OCI-LY7 (cell line): Measurements from ENCODE around the gene ENHO. TPM values are rescaled to one million over a fixed set of nuclear protein-coding genes. Genes with fewer than 3 reads are reported as not detected.

Experiments
- BruUV-seq: library from RNA; stranded (reverse); fragments of 400-500 nt; replicated peaks from 2 replicates; lab custom pipeline; 2021; lab: Mats Ljungman, UMichigan
- CTCF ChIA-PET: fragments of 300-600 bp; sonication (Branson Sonifier 250); formaldehyde crosslinking; loops from one replicate; lab custom pipeline; 2022; ENCODE audit warnings: antibody characterized with exemption; ENCODE audit not compliant: unreplicated experiment; lab: Charles Lee
- POLR2A ChIA-PET: fragments of 300-600 bp; sonication (Branson Sonifier 250); formaldehyde crosslinking; loops from one replicate; lab custom pipeline; 2022; ENCODE audit warnings: antibody characterized with exemption; lab: Charles Lee
- DNase-seq: peaks from one replicate; pipeline ENCODE4 v3.0.0-alpha.2; 2015; ENCODE audit warnings: low spot score
- H2AFZ ChIP-seq: fragments of 200-600 bp; sonication (generic), shearing (Covaris generic); 2 replicates; pipeline ENCODE4 v1.6.1; 2014; ENCODE audit warnings: mild to moderate bottlenecking, antibody characterized with exemption, low read length, moderate library complexity
- H3K27ac ChIP-seq: fragments of 200-600 bp; sonication (generic); 2 replicates; pipeline ENCODE4 v1.5.1; 2014; ENCODE audit warnings: mixed run types, low read depth, mild to moderate bottlenecking, moderate library complexity, low read length, inconsistent platforms; ENCODE audit not compliant: poor library complexity, severe bottlenecking
- H3K36me3 ChIP-seq: fragments of 200-600 bp; sonication (generic); 2 replicates; pipeline ENCODE4 v1.6.1; 2014; ENCODE audit warnings: mild to moderate bottlenecking, antibody characterized with exemption, low read length, moderate library complexity, mixed read lengths; ENCODE audit not compliant: insufficient read depth
- H3K4me1 ChIP-seq: fragments of 200-600 bp; sonication (generic); 2 replicates; pipeline ENCODE4 v1.5.1; 2014; ENCODE audit warnings: mild to moderate bottlenecking, low read length; ENCODE audit not compliant: insufficient read depth, poor library complexity, severe bottlenecking
- H3K4me2 ChIP-seq: fragments of 200-600 bp; sonication (generic); 2 replicates; pipeline ENCODE4 v1.6.1; 2014; ENCODE audit warnings: mild to moderate bottlenecking, low read length
- H3K4me3 ChIP-seq: fragments of 200-600 bp; sonication (generic); 2 replicates; pipeline ENCODE4 v1.5.1; 2014; ENCODE audit warnings: mild to moderate bottlenecking, low read depth, low read length; ENCODE audit not compliant: poor library complexity, severe bottlenecking
- H3K79me2 ChIP-seq: fragments of 200-600 bp; sonication (generic); 2 replicates; pipeline ENCODE4 v1.6.1; 2016; ENCODE audit warnings: low read depth, mild to moderate bottlenecking, low read length, moderate library complexity, mixed read lengths; ENCODE audit not compliant: insufficient read depth
- H3K9me2 ChIP-seq: fragments of 200-600 bp; sonication (generic); 2 replicates; pipeline ENCODE4 v1.6.1; 2016; ENCODE audit warnings: mild to moderate bottlenecking, low read length, mixed read lengths; ENCODE audit not compliant: insufficient read depth
- H3K9me3 ChIP-seq: fragments of 200-600 bp; sonication (generic); 2 replicates; pipeline ENCODE4 v1.6.1; 2014; ENCODE audit warnings: mild to moderate bottlenecking, mixed run types, low read length, mixed read lengths
- H4K20me1 ChIP-seq: fragments of 200-600 bp; sonication (generic); 2 replicates; pipeline ENCODE4 v1.6.1; 2014; ENCODE audit warnings: mild to moderate bottlenecking, antibody characterized with exemption, low read length, moderate library complexity, mixed read lengths; ENCODE audit not compliant: insufficient read depth
- EZH2phosphoT487 ChIP-seq: fragments of 200-600 bp; sonication (generic); IDR thresholded peaks from 2 replicates; pipeline ENCODE4 v1.6.1; 2018; ENCODE audit warnings: low read depth, borderline replicate concordance, mild to moderate bottlenecking, mixed run types, antibody characterized with exemption, low read length, moderate library complexity, mixed read lengths
- intact Hi-C: fragments of 100-400 bp; cut with micrococcal nuclease; formaldehyde crosslinking; loops from one replicate; pipeline ENCODE4 v1.10.0; 2022; ENCODE audit not compliant: unreplicated experiment
- total RNA-seq, 2 experiments: library from RNA; depleted of rRNA in 1 of 2; stranded (reverse); fragments of >200 nt in 1 of 2; shearing (Covaris generic) in 1 of 2; gene quantifications; 2 replicates each; pipeline ENCODE4 v1.2.3, GENCODE V29; 2014 to 2022
- TF ChIP-seq, protein P1 (sequence below): fragments of 200-600 bp; sonication (generic); conservative IDR thresholded peaks from 2 replicates; pipeline ENCODE4 v1.5.1; 2014; ENCODE audit warnings: mild to moderate bottlenecking, antibody characterized with exemption, low read length, moderate library complexity, mixed read lengths

The ENHO gene
- total RNA-seq, 2 experiments from 2014 or later, result 0.91 TPM; not detected in 1

DNA sequence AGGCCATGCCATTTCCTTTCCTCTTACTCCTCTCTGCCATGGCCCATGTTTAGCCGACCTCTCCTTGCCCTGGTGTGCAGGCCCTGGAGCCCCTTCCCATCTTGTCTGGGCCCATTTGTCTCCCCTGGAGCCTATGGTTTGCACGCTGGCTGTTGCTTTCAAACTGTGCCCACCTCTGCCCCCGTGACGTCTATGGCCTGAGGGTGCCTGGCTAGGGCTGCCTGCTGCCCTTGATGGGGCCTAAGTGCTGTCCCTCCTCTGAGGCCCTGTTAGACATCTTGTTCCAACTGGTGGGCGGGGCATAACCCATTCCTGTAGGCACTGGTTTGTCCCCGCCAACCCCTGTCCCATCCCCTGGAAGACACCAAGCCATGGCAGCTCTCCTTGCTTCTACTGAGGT, 22.7 kb upstream of the ENHO start:
- Histone ChIP-seq H3K4me3 (no peak overlapping the region), H3K27ac (no peak overlapping the region), H3K9me2 (no peaks in the 10 kb centered on the region), H3K79me2 (no peaks in the 10 kb centered on the region), H3K4me2 (no peak overlapping the region), H3K9me3 (no peaks in the 10 kb centered on the region), H4K20me1 (no peaks in the 10 kb centered on the region), H3K36me3 (no peaks in the 10 kb centered on the region), H2AFZ (no peak overlapping the region), H3K4me1 (no peaks in the 10 kb centered on the region)
- intact Hi-C loops, result loop anchor here (5.0 kb wide), 1 partner anchor 138 kb away; no protein-coding TSS in a partner anchor
- BruUV-seq, result no TSS peak
- no peak for TF ChIP-seq EZH2phosphoT487
- TF ChIP-seq, protein P1, sequence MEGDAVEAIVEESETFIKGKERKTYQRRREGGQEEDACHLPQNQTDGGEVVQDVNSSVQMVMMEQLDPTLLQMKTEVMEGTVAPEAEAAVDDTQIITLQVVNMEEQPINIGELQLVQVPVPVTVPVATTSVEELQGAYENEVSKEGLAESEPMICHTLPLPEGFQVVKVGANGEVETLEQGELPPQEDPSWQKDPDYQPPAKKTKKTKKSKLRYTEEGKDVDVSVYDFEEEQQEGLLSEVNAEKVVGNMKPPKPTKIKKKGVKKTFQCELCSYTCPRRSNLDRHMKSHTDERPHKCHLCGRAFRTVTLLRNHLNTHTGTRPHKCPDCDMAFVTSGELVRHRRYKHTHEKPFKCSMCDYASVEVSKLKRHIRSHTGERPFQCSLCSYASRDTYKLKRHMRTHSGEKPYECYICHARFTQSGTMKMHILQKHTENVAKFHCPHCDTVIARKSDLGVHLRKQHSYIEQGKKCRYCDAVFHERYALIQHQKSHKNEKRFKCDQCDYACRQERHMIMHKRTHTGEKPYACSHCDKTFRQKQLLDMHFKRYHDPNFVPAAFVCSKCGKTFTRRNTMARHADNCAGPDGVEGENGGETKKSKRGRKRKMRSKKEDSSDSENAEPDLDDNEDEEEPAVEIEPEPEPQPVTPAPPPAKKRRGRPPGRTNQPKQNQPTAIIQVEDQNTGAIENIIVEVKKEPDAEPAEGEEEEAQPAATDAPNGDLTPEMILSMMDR, result no peak
- ChIA-PET CTCF (no interaction called here), POLR2A (no interaction called here)
- DNase-seq, result no peak

DNA sequence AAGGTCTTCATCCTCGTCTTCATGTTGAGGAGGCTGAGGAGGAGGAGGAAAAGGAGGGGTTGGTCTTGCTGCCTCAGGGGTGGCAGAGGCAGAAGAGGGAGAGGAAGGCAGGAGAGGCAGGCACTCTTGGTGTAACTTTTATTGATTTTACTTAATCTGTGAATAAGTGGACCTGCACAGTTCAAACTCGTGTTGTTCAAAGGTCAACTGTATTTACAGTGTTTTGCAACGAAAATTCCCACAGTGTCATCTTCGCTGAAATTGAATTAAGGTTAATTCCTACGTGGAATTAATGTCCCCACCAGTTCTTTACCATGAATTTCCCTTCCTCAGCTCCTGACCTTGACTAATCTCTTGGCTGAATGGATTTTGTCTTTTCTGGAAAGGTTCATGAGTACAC, 21.2 kb upstream of the ENHO start:
- ChIA-PET CTCF (no interaction called here), POLR2A (interaction anchor here (0.6 to 0.7 kb wide), 2 partner anchors 241 to 414 kb away, joined by 3 to 5 read pairs; no protein-coding TSS in a partner anchor)
- intact Hi-C loops, result no loop called here
- Histone ChIP-seq H3K9me2 (no peaks in the 10 kb centered on the region), H3K4me2 (no peak overlapping the region), H3K9me3 (no peaks in the 10 kb centered on the region), H3K27ac (no peak overlapping the region), H3K36me3 (no peaks in the 10 kb centered on the region), H2AFZ (no peak overlapping the region), H4K20me1 (no peaks in the 10 kb centered on the region), H3K4me1 (no peaks in the 10 kb centered on the region), H3K4me3 (no peak overlapping the region), H3K79me2 (no peaks in the 10 kb centered on the region)
- no peak for DNase-seq
- no TSS peak for BruUV-seq
- TF ChIP-seq EZH2phosphoT487, result no peak
- TF ChIP-seq, protein P1, result no peak

DNA sequence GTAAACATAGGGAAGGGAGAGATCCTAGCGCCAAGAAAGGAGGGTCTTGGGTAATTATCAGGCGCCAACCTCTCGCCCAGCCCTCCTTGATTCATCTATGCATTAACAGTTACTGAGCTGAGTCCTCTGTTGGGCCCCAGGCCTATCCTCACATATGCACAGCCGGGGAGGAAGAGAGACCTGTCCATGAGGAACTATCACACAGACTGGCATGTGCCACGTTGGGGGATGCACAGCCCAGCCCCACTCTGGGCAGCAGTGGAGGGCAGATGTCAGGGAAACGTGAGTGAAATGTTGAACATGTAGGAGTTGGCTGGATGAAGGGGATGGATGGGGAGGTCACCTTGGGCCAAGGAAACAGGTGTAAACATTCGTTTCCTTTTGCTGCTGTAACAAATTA, 18.8 kb upstream of the ENHO start:
- no peaks in the 10 kb centered on the region for H3K9me2 ChIP-seq
- ChIA-PET POLR2A (no interaction called here), CTCF (no interaction called here)
- H3K4me1 ChIP-seq, result no peaks in the 10 kb centered on the region
- no peak overlapping the region for H2AFZ ChIP-seq
- H3K79me2 ChIP-seq, result no peaks in the 10 kb centered on the region
- no peak overlapping the region for H3K4me3 ChIP-seq
- intact Hi-C loops, result no loop called here
- H4K20me1 ChIP-seq, result no peaks in the 10 kb centered on the region
- no TSS peak for BruUV-seq
- H3K4me2 ChIP-seq, result no peak overlapping the region
- no peak for TF ChIP-seq EZH2phosphoT487
- TF ChIP-seq, protein P1, result no peak
- no peak for DNase-seq
- no peaks in the 10 kb centered on the region for H3K9me3 ChIP-seq
- H3K36me3 ChIP-seq, result no peaks in the 10 kb centered on the region
- H3K27ac ChIP-seq, result no peak overlapping the region
